HepG2 (cell line): ENCODE results near the gene PSMC3IP. TPM values are rescaled to one million over a fixed set of nuclear protein-coding genes. Genes with fewer than 3 reads are reported as not detected.

Experiments
- AHR ChIP-seq: IDR thresholded peaks from 2 replicates; pipeline ENCODE4 v1.6.1; 2018; ENCODE audit warnings: missing genetic modification reagents, missing compliant biosample characterization
- E2F5 ChIP-seq: sonication (generic); formaldehyde crosslinking; conservative IDR thresholded peaks from 2 replicates; pipeline ENCODE4 v1.4.0; 2020; ENCODE audit warnings: missing genetic modification reagents
- EEA1 ChIP-seq: sonication (generic); formaldehyde crosslinking; IDR thresholded peaks from 2 replicates; pipeline ENCODE4 v1.5.1; 2020; ENCODE audit warnings: mild to moderate bottlenecking, missing genetic modification reagents, borderline replicate concordance
- GATA4 ChIP-seq: sonication (generic); IDR thresholded peaks from 2 replicates; pipeline ENCODE4 v1.6.1; 2016; ENCODE audit warnings: antibody characterized with exemption, low read depth, borderline replicate concordance
- HNRNPH1 ChIP-seq: fragments of 200-400 bp; formaldehyde crosslinking; optimal IDR thresholded peaks from 2 replicates; pipeline ENCODE3; 2017; ENCODE audit warnings: mild to moderate bottlenecking, low read depth, low read length
- HOXA5 ChIP-seq: sonication (generic); formaldehyde crosslinking; IDR thresholded peaks from 2 replicates; pipeline ENCODE4 v1.4.0; 2020; ENCODE audit warnings: missing genetic modification reagents
- MIER2 ChIP-seq: IDR thresholded peaks from 2 replicates; pipeline ENCODE4 v1.6.1; 2016; ENCODE audit warnings: missing biosample characterization, missing genetic modification reagents
- MTERF4 ChIP-seq: sonication (generic); formaldehyde crosslinking; IDR thresholded peaks from 2 replicates; pipeline ENCODE4 v1.8.0; 2023; ENCODE audit warnings: mild to moderate bottlenecking, missing genetic modification reagents
- NFKB2 ChIP-seq: sonication (generic); formaldehyde crosslinking; IDR thresholded peaks from 2 replicates; pipeline ENCODE4 v1.4.0; 2020; ENCODE audit warnings: missing genetic modification reagents, borderline replicate concordance
- NKX3-1 ChIP-seq: sonication (generic); formaldehyde crosslinking; IDR thresholded peaks from 2 replicates; pipeline ENCODE4 v1.5.0; 2020; ENCODE audit warnings: missing genetic modification reagents
- PAWR ChIP-seq: sonication (generic); formaldehyde crosslinking; IDR thresholded peaks from 2 replicates; pipeline ENCODE4 v1.4.0; 2020; ENCODE audit warnings: missing genetic modification reagents, mild to moderate bottlenecking, borderline replicate concordance
- XBP1 ChIP-seq: sonication (generic); formaldehyde crosslinking; IDR thresholded peaks from 2 replicates; pipeline ENCODE4 v1.5.0; 2020; ENCODE audit warnings: missing genetic modification reagents
- ZBTB21 ChIP-seq: sonication (generic); formaldehyde crosslinking; IDR thresholded peaks from 2 replicates; pipeline ENCODE4 v1.4.0; 2020; ENCODE audit warnings: missing genetic modification reagents
- ZBTB37 ChIP-seq: sonication (generic); formaldehyde crosslinking; IDR thresholded peaks from 2 replicates; pipeline ENCODE4 v1.4.0; 2020; ENCODE audit warnings: mild to moderate bottlenecking, missing genetic modification reagents
- ZMAT3 ChIP-seq: sonication (generic); formaldehyde crosslinking; conservative IDR thresholded peaks from 2 replicates; pipeline ENCODE4 v1.7.0; 2021; ENCODE audit warnings: missing genetic modification reagents
- ZNF550 ChIP-seq: sonication (generic); formaldehyde crosslinking; IDR thresholded peaks from 2 replicates; pipeline ENCODE4 v1.4.0; 2020; ENCODE audit warnings: mild to moderate bottlenecking, missing genetic modification reagents, borderline replicate concordance
- ZNF564 ChIP-seq: sonication (generic); formaldehyde crosslinking; IDR thresholded peaks from 2 replicates; pipeline ENCODE4 v1.8.1; 2023; ENCODE audit warnings: mild to moderate bottlenecking, missing genetic modification reagents
- ZNF672 ChIP-seq: sonication (generic); formaldehyde crosslinking; IDR thresholded peaks from 2 replicates; pipeline ENCODE4 v1.8.1; 2022; ENCODE audit warnings: missing genetic modification reagents
- polyA plus RNA-seq, 8 experiments: library from polyadenylated mRNA; depleted of rRNA in 3 of 8; stranded (reverse) in 7 of 8; unstranded in 1 of 8; fragments of >200 nt; fragmentation: Illumina TruSeq in 4 of 8; extraction: Trizol in 4 of 8; gene quantifications; 2 replicates each; pipeline versions ENCODE4 v1.2.1 to v1.2.3, GENCODE V29; 2011 to 2016; ENCODE audit warnings: low read depth in 4 of 8, missing spikeins in 1 of 8, mixed read lengths in 1 of 8; ENCODE audit not compliant: insufficient read depth in 1 of 8
- total RNA-seq, 5 experiments: library from RNA; depleted of rRNA; stranded (reverse); fragments of >200 nt; fragmentation: Illumina TruSeq; extraction: Trizol; gene quantifications; 2 replicates each; pipeline ENCODE4 v1.2.3, GENCODE V29; 2016; ENCODE audit warnings: low read depth in 1 of 5
- TF ChIP-seq, protein P1 (sequence below): sonication (generic); formaldehyde crosslinking; IDR thresholded peaks from 2 replicates; pipeline ENCODE4 v1.4.0; 2020; ENCODE audit warnings: missing genetic modification reagents

PSMC3IP gene
- total and polyA plus RNA-seq, 2 of the 13 experiments (the other 11 are each of a cell fraction or from before 2014, with no cell fraction given) = 6.5 to 22.4 TPM

GRCh38 chr17:42577532-42578281, at the start of gene PSMC3IP (continued):
- TF ChIP-seq, protein P1, sequence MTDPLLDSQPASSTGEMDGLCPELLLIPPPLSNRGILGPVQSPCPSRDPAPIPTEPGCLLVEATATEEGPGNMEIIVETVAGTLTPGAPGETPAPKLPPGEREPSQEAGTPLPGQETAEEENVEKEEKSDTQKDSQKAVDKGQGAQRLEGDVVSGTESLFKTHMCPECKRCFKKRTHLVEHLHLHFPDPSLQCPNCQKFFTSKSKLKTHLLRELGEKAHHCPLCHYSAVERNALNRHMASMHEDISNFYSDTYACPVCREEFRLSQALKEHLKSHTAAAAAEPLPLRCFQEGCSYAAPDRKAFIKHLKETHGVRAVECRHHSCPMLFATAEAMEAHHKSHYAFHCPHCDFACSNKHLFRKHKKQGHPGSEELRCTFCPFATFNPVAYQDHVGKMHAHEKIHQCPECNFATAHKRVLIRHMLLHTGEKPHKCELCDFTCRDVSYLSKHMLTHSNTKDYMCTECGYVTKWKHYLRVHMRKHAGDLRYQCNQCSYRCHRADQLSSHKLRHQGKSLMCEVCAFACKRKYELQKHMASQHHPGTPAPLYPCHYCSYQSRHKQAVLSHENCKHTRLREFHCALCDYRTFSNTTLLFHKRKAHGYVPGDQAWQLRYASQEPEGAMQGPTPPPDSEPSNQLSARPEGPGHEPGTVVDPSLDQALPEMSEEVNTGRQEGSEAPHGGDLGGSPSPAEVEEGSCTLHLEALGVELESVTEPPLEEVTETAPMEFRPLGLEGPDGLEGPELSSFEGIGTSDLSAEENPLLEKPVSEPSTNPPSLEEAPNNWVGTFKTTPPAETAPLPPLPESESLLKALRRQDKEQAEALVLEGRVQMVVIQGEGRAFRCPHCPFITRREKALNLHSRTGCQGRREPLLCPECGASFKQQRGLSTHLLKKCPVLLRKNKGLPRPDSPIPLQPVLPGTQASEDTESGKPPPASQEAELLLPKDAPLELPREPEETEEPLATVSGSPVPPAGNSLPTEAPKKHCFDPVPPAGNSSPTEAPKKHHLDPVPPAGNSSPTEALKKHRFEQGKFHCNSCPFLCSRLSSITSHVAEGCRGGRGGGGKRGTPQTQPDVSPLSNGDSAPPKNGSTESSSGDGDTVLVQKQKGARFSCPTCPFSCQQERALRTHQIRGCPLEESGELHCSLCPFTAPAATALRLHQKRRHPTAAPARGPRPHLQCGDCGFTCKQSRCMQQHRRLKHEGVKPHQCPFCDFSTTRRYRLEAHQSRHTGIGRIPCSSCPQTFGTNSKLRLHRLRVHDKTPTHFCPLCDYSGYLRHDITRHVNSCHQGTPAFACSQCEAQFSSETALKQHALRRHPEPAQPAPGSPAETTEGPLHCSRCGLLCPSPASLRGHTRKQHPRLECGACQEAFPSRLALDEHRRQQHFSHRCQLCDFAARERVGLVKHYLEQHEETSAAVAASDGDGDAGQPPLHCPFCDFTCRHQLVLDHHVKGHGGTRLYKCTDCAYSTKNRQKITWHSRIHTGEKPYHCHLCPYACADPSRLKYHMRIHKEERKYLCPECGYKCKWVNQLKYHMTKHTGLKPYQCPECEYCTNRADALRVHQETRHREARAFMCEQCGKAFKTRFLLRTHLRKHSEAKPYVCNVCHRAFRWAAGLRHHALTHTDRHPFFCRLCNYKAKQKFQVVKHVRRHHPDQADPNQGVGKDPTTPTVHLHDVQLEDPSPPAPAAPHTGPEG (CRISPR knock-in tag) = no peak
- TF ChIP-seq GATA4 (no peak), HNRNPH1 (peak; percentile 22), EEA1 (CRISPR knock-in tag) (peak; percentile 22; the same call in 1 of the 2 replicates), AHR (CRISPR knock-in tag) (peak; percentile 35; the same call in 1 of the 2 replicates), PAWR (CRISPR knock-in tag) (peak; percentile 67; the same call in 1 of the 2 replicates), MTERF4 (CRISPR knock-in tag) (peak; percentile 92), E2F5 (peak; percentile 99), HOXA5 (CRISPR knock-in tag) (no peak; the same call in 1 of the 2 replicates), ZBTB37 (CRISPR knock-in tag) (0 out of 2 replicates have a peak, but pooled peaks have one; percentile 54), MIER2 (no peak), ZNF672 (no peak), NKX3-1 (CRISPR knock-in tag) (peak; percentile 77; the same call in 1 of the 2 replicates), ZBTB21 (CRISPR knock-in tag) (no peak), NFKB2 (CRISPR knock-in tag) (peak; percentile 62; the same call in 1 of the 2 replicates), XBP1 (no peak), ZMAT3 (CRISPR knock-in tag) (no peak; the same call in 1 of the 2 replicates), ZNF564 (CRISPR knock-in tag) (peak; percentile 24), ZNF550 (CRISPR knock-in tag) (peak; percentile 10; the same call in 1 of the 2 replicates)
